IPS DF 6.9 (cell line): Measurements from ENCODE around the gene EEPD1.

Experiments
- DNase-seq: peaks from one replicate; pipeline ENCODE4 v3.0.0-alpha.2; 2013; ENCODE audit warnings: low read depth, low spot score
- H3K27ac ChIP-seq: one replicate; pipeline ENCODE4 v1.5.1; 2013; ENCODE audit warnings: low read length, control low read depth
- H3K27me3 ChIP-seq: 2 replicates; pipeline ENCODE4 v1.6.1; 2013; ENCODE audit warnings: mild to moderate bottlenecking, low read length; ENCODE audit not compliant: control insufficient read depth, insufficient read depth
- H3K36me3 ChIP-seq: 2 replicates; pipeline ENCODE4 v1.6.1; 2013; ENCODE audit warnings: low read length; ENCODE audit not compliant: control insufficient read depth, insufficient read depth
- H3K4me1 ChIP-seq: 2 replicates; pipeline ENCODE4 v1.6.1; 2013; ENCODE audit warnings: low read length; ENCODE audit not compliant: control insufficient read depth, insufficient read depth
- H3K4me3 ChIP-seq: 2 replicates; pipeline ENCODE4 v1.5.1; 2013; ENCODE audit warnings: mild to moderate bottlenecking, low read length
- H3K9me3 ChIP-seq: 2 replicates; pipeline ENCODE4 v1.6.1; 2013; ENCODE audit warnings: low read length, inconsistent platforms; ENCODE audit not compliant: control insufficient read depth, insufficient read depth
- WGBS: extraction: QIAGEN DNeasy Blood & Tissue Kit; methylation state at CpG from one replicate; pipeline ENCODE4 v1.1.7; 2013; ENCODE audit warnings: mixed read lengths, missing lambda C conversion rate; ENCODE audit not compliant: insufficient read length, insufficient coverage; 5-methylcytosine and 5-hydroxymethylcytosine counted together

Gene EEPD1

DNA sequence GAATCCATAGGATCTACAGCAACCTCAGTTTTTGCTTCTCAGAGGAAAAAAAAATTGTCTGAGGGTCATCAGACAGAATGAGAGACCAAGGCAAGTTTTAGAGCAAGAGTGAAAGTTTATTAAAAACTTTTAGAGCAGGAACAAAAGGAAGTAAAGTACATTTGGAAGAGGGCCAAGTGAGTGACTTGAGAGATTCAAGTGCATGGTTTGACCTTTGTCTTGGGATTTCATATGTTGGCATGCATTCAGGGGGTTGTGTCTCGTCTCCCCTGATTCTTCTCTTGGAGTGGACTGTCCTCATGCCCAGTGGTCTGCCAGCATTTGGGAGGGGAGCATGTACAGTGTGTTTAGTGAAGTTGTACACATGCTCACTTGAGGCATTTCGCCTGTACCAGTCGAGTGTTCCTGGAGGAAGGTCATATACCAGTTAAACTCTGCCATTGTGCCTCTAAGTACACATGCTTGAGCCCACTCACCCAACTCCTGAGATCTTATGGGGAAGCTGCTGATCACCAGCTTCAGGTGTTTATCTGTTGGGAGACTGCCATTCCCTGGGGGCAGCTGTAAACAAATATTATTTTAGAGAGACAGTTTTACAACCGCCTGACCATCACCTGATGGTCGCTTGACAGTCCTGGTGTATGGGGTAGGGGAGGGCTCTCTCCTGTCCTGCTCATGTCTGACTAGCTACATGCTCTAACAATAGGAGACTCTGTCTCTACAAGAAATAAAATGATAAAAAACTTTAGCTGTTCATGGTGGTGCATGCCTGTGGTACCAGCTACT is 109.4 kb downstream of the EEPD1 start:
- no peak for DNase-seq
- Histone ChIP-seq H3K27me3 (no peaks in the 10 kb centered on the region), H3K36me3 (no peaks in the 10 kb centered on the region), H3K9me3 (no peaks in the 10 kb centered on the region), H3K4me1 (0 out of 2 replicates have a peak, but pooled peaks cover 3% of the 10 kb centered on the region), H3K27ac (no peak overlapping the region), H3K4me3 (no peak overlapping the region)
- no CpG with 5 or more reads among the region's 5 CpGs for WGBS

DNA sequence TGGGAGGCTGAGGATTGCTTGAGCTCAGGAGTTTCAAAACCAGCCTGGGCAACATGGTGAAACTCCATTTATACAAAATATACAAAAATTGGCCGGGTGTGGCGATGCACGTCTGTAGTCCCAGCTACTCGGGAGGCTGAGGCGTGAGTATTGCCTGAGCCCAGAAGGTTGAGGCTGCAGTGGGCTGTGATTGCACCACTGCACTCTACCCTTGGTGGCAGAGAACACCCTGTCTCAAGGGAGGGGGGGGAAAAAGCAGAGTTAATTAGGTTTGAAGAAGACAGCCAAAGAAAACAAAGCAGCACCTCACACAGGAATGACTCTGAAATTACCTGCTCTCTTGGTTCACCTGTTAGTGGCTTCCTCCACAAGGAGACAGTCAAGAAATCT is 110.0 kb downstream of the EEPD1 start:
- Histone ChIP-seq H3K9me3 (no peaks in the 10 kb centered on the region), H3K4me3 (no peak overlapping the region), H3K27ac (no peak overlapping the region), H3K27me3 (no peaks in the 10 kb centered on the region), H3K36me3 (no peaks in the 10 kb centered on the region), H3K4me1 (0 out of 2 replicates have a peak, but pooled peaks cover 1% of the 10 kb centered on the region)
- no peak for DNase-seq
- no CpG with 5 or more reads among the region's 5 CpGs for WGBS

DNA sequence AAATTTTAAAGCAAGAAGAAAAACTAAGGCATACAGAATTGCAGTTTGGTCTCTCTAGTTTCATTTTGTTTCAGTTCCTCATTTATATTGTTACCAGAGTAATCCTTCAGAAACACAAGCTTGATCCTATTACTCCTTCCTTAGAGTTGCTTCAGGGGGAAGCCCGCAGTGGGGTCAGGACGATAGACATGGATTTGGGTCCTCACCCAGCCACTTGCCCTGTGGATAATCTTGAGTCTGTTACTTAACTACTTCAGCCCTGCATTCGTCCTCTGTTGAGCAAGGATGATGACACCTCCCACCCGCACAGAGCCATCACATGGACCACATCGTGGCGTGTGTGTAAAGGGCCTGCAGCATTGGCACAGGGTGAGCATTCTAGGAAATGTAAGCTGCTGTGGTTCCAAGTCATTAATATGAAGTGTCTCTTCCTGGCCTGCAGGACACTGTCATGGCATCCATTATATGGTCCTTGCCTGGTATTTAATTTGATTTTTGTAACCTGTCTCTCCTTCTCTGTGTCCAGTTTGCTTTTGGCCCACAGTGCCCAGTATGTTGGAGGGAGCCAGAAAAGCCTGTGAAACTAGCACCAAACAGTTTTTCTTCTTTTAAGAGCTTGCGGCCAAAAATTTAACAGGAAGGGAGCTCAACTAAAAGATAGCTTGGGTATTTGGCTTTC is 111.2 kb downstream of the EEPD1 start:
- Histone ChIP-seq H3K4me3 (no peak overlapping the region), H3K36me3 (no peaks in the 10 kb centered on the region), H3K27ac (no peak overlapping the region), H3K4me1 (0 out of 2 replicates have a peak, but pooled peaks cover 1% of the 10 kb centered on the region), H3K27me3 (no peaks in the 10 kb centered on the region), H3K9me3 (no peaks in the 10 kb centered on the region)
- WGBS = no CpG with 5 or more reads among the region's 7 CpGs
- no peak for DNase-seq

DNA sequence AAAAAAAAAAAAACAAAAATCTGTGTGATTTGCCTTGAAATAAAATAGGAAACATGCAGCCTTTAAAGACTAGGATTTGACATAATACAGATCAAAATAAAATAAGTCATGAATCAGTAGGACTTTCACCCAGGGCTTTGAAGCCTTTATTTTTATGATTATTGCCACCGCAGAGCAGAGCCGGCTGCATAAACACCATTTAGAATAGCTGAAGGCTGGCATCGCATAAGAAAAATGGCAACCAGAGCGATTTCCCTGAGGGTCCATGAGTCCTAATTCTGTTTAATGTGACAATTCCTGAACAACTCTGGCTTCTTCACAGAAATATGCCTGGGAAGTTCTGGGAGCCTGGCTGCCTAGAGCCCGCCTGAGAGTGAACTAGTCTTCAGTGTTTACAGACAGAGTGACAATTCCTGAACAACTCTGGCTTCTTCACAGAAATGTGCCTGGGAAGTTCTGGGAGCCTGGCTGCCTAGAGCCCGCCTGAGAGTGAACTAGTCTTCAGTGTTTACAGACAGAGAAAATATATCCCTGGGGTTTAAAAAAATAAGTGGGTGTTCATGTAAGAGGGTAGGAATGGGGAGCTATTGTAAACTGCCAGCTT is 112.0 kb downstream of the EEPD1 start:
- Histone ChIP-seq H3K4me1 (0 out of 2 replicates have a peak, but pooled peaks cover 1% of the 10 kb centered on the region), H3K9me3 (no peaks in the 10 kb centered on the region), H3K36me3 (no peaks in the 10 kb centered on the region), H3K27ac (no peak overlapping the region), H3K27me3 (no peaks in the 10 kb centered on the region), H3K4me3 (no peak overlapping the region)
- WGBS = no CpG with 5 or more reads among the region's 6 CpGs
- DNase-seq = no peak

DNA sequence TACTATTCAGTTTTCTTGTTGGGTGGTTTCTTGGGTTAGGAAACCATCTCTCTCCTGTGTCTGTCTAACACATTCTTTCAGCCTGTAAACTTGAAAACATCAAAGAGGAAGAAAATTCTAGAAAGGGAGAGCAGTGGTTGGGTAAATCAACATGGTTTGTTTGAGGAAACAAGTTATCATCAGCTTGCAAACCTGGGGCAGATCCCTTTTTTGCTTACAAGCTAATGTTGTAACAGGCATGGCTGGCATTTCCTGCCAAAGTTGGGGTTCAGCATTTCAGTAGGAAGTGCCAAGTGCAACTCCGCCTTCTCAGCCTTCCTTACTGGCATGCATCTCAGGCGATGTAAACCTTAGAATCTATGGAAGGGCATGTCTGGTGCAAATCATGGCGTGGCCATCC is 112.6 kb downstream of the EEPD1 start:
- no peak for DNase-seq
- no peak overlapping the region for H3K4me3 ChIP-seq
- no peaks in the 10 kb centered on the region for H3K9me3 ChIP-seq
- H3K27me3 ChIP-seq = no peaks in the 10 kb centered on the region
- H3K27ac ChIP-seq = no peak overlapping the region
- no CpG with 5 or more reads among the region's 3 CpGs for WGBS
- H3K4me1 ChIP-seq = 0 out of 2 replicates have a peak, but pooled peaks cover 1% of the 10 kb centered on the region
- no peaks in the 10 kb centered on the region for H3K36me3 ChIP-seq

DNA sequence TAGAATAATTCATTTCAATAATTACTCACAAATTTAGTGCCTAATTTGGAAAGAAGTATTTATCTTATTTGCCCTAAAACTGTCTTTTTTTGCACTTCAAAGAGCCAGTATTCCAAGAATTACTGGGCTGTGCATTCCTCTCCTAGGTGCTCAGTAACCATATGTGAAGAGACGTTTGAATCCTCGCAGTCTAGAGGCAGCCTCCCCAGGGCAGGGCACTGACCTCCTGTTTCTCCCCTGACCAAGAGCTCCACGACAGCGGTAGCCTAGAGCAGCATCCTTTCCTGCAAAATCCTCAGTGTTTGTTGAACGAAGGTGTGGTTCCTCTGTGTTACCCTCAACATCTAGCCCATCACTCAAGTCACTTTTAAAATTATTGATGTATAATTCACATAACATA is 113.1 kb downstream of the EEPD1 start:
- Histone ChIP-seq H3K36me3 (no peaks in the 10 kb centered on the region), H3K27me3 (no peaks in the 10 kb centered on the region), H3K4me1 (0 out of 2 replicates have a peak, but pooled peaks cover 1% of the 10 kb centered on the region), H3K9me3 (no peaks in the 10 kb centered on the region), H3K27ac (no peak overlapping the region), H3K4me3 (no peak overlapping the region)
- no peak for DNase-seq
- no CpG with 5 or more reads among the region's 5 CpGs for WGBS

DNA sequence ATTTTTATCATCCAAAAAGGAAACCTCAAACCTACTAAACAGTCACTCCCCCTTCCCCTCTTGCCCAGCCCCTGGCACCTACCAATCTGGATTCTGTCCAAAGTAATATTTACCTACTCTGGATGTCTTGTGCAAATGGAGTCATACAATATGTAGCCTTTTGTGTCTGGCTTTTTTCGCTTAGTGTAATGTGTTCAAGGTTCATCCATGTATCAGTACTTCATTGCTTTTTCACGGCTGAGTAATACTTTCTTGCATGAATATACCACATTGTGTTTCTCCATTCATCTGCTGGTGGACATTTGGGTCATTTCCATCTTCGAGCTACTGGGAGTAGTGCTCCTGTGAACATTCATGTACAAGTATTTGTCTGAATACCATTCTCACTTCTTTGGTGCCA is 113.6 kb downstream of the EEPD1 start:
- Histone ChIP-seq H3K36me3 (no peaks in the 10 kb centered on the region), H3K4me3 (no peak overlapping the region), H3K4me1 (0 out of 2 replicates have a peak, but pooled peaks cover 1% of the 10 kb centered on the region), H3K27ac (no peak overlapping the region), H3K9me3 (no peaks in the 10 kb centered on the region), H3K27me3 (no peaks in the 10 kb centered on the region)
- DNase-seq = no peak
- no CpG with 5 or more reads among the region's 3 CpGs for WGBS

DNA sequence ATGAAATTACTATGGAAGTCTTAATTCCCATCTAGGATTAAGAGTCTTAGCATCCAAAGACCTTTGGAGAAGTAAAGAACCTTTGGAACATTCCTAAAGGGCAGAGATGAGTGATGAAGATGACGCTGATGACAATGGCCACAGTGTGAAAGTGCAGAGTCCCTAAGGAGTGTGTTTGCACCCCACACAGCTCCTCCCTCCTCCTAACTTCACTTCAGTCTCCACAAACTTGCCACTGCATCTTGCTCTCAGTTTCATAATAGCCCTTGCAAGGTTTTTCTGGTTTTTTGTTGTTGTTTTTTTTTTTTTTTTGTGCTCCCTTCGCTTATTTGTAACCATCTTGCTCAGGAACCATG is 119.1 kb downstream of the EEPD1 start:
- no CpG with 5 or more reads among the region's 2 CpGs for WGBS
- H3K4me1 ChIP-seq = peaks cover 3% of the 10 kb centered on the region
- DNase-seq = no peak

DNA sequence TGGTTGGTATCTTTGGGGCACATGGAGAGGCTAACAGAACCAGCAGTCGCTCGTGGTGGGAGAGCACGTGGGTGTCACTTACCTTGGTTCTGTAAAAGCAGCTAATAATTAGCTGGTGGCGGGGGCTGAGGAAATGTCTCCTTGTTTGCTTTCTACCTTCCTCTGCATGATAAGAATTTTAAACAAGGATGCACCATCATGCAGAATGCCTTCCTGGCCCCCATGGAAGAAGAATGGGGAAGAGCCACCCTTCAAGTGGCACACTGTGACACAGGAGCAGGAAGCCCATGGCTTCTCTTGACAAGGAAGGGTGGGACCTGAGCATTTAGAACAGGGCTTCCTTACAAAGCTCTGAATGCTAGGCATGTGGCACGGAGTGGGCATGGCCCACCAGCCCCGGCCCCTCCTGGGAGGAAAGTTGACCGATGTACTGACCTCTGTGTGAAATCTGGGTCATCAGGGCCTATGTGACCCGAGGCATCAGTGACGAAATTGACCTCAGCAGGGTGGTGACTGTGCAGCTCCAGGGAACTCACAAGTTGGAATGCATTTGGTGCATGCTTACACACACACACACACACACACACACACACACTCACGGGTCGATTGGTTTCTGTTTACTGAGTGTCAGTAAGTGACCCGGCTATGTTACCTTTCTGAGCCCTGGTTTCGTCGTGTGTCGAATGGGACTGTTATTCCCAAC is 119.7 kb downstream of the EEPD1 start:
- no peak for DNase-seq
- Histone ChIP-seq H3K4me1 (peaks cover 6% of the 10 kb centered on the region), H3K27me3 (no peaks in the 10 kb centered on the region), H3K36me3 (no peaks in the 10 kb centered on the region), H3K9me3 (no peaks in the 10 kb centered on the region), H3K4me3 (no peak overlapping the region), H3K27ac (no peak overlapping the region)
- WGBS = no CpG with 5 or more reads among the region's 15 CpGs

More for the DNA sequence above, 119.1 kb downstream of the EEPD1 start:
- no peak overlapping the region for H3K4me3 ChIP-seq
- no peaks in the 10 kb centered on the region for H3K9me3 ChIP-seq
- no peaks in the 10 kb centered on the region for H3K27me3 ChIP-seq
- H3K36me3 ChIP-seq = no peaks in the 10 kb centered on the region
- H3K27ac ChIP-seq = no peak overlapping the region

DNA sequence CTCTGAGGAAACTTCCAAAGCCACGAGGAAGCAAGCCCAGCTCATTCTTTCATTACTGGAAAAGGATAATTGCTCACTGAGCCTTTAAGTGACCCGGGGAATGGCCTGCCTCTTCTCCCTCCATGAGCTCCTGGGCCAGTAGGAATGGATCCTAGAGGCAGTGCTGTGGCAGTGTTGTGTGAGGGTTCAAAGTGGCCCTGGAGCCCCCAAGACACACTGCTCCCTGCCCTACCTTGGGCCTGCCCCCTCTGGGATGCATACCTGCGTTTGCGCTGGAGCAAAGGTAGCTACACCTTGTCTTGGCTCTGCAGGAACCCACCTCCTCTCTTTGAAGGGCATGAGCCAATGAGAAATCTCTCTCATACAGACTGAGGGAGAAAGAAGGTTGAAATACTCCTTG is 120.8 kb downstream of the EEPD1 start:
- Histone ChIP-seq H3K4me1 (peaks cover 10% of the 10 kb centered on the region), H3K9me3 (no peaks in the 10 kb centered on the region), H3K36me3 (no peaks in the 10 kb centered on the region), H3K27ac (no peak overlapping the region), H3K27me3 (no peaks in the 10 kb centered on the region), H3K4me3 (no peak overlapping the region)
- no CpG with 5 or more reads among the region's 4 CpGs for WGBS
- DNase-seq = no peak
